ENCODE measurements around the gene UBE4A.

- TF ChIP-seq TAF1 (IDR thresholded peaks at IDR 0.05; ENCODE audit: borderline replicate concordance, low read depth, low read length) (no peak), FOXM1 (IDR thresholded peaks at IDR 0.05; ENCODE audit: low read depth, low read length) (no peak), RELA (IDR thresholded peaks at IDR 0.05; ENCODE audit: borderline replicate concordance, partially characterized antibody) (no peak), CTCF (IDR thresholded peaks at IDR 0.05 in 2 of 3, conservative IDR thresholded peaks at IDR 0.05 in 1 of 3; ENCODE audit: control insufficient read depth in 2 of 3, extremely low read depth in 1 of 3, insufficient read depth in 1 of 3, low read depth in 3 of 3, low read length in 3 of 3) (no peak), DPF2 (IDR thresholded peaks at IDR 0.05) (no peak), FOXK2 (IDR thresholded peaks at IDR 0.05) (no peak), RAD51 (IDR thresholded peaks at IDR 0.05) (no peak), RFX5 (IDR thresholded peaks at IDR 0.05; ENCODE audit: low read depth, low read length) (no peak), SIN3A (IDR thresholded peaks at IDR 0.05; ENCODE audit: low read depth, low read length) (no peak)
Measured at GRCh38 chr11:118439646-118440045, 80.2 kb downstream of the UBE4A start.
